IPS-NIHi11 (cell line): ENCODE data around the gene SDR42E1.
"Not testable (repeated sequence)": the region's sequence is repeated elsewhere in the genome, so short reads cannot be mapped to it uniquely, and the experiment has no call there.

ENCODE experiments used
- DNase-seq: peaks from one replicate; pipeline ENCODE4 v3.0.0; 2012; ENCODE audit warnings: mixed read lengths, low spot score

The SDR42E1 gene

DNA sequence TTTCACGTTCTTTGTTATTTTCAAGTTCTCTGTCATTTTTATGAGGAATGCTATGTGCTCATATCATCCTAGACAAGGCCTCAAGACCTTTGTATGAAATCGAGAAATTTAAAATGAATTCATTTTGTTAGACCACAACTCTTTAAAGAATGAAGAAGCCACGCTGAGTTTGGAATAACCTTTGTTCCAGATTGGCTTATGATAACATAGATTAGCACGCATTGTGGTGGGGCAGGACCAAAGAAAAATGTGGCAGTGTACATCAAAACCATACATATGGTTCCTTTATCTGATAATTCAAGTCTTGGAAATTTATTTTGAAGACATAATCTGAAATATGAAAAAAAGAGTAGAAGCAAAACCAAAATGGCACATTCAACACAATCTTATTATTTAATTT is 26.0 kb upstream of the SDR42E1 start:
- no peak for DNase-seq

DNA sequence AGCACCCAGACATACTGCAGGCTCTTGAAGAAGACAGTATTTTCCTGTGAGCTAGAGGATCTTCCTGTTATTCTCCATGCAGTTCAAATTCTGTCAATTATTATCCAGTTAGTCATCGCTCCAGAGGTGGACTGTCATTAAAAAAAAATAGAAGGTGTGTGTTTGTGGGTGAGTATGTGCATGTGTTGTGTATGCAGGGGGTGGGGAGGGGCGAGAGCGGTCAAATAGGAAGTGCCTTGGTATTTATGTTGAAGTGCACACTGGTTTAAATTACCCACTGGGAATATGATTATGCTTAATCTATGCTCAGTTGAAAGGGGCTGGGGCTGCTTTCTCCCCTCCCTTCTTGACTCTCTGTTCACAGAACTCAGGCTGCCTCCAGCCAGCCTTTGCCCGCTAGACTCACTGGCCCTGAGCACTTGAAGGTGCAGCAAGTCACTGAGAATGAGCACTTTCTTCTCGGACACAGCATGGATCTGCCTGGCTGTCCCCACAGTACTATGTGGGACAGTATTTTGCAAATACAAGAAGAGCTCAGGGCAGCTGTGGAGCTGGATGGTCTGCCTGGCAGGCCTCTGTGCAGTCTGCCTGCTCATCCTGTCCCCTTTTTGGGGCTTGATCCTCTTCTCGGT is 23.8 kb upstream of the SDR42E1 start, which contains the start of gene HSD17B2:
Gene HSD17B2 (plus strand): TSS at position 273 of the 632 bp plus-strand sequence. CDS start 172 bp downstream, at position 445.
- no peak for DNase-seq

- no peak for DNase-seq
Observed at GRCh38 chr16:82033683-82034300, 22.5 kb upstream of the SDR42E1 start.

DNA sequence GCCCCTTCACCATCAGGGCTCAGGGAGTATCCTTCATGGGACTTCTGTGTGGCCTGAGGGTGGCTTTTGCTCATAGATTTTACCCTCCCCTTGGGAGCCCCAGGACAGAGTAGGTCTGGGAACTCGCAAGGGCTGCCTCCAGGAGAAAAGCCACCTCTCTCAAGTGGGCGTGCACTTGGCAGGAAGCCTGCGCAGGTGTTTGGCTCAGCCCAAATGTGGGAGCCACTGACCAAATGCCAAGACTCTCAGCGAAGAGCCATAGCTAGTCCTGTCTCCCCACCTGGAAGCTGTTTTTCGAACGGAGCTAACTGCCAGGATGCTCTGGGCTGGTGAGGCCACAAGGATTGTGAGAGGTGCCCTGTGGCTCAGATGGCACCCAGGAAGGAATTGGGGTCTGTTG is 21.7 kb upstream of the SDR42E1 start:
- no peak for DNase-seq

DNA sequence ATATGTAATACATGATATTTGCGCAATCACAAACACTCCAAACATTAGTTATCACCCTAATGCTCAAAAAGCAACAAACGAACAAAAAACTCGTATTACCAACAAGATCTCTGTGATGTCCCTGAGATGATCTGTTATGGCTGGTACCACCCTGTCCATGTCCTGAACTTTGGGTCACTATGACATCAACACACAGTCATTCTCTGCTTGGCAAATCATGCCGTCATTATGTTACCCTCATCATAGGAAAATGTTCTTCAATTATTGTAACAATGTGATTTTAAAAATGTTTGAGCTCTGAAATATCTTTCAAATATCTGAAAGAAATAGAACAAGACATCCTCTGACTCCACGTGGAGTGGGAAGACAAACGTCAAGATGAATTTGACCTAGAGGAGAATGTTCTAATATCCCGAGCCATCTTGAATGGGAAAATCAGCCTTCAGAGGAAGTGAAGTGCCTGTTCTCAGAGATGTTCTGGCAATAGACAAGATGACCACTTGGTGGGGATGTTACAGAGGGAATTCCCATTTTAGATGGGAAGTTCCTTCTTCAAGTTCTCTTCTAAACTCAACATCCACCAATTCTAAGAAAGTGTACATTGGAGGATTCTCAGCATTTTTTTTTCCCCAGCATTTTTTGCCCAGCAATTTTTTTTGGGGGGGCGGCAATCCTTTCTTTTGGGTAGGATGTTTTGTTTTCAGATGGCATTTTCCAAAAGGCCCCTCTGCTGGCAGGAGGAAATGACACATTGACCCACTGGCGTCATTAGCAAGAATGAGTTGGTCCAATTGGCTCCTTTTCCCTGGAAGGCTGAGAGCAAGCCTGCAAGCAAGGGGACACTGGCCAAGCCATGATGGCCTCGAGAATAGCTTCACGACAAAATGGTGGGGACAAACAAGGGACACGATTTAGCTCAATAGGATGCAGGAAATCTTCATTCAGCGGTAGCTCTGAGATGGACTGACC is 20.1 kb upstream of the SDR42E1 start:
- DNase-seq, result peak; percentile 68

DNA sequence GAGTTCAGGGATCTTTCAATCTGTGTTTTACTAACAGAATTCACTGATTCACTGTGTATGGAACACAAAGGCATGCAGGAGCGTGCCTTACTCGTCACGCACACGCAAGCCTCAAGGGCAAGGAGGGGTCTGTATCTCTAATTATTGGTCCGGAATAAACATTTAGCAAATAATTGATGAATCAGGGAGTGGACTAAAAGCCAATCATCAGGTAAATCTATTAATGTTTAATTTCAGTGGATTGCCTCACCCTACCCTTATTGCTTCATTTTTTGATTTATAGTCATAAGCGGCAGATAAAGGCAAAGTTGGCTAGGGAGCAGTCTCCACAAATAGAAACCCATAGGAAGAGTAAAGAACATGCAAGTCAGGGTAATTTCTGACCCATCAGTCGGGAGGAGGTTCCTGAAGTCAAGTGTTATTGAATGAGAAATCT is 16.4 kb upstream of the SDR42E1 start:
- no peak for DNase-seq

- DNase-seq, result no peak
Observed at GRCh38 chr16:82024883-82025282, 13.6 kb upstream of the SDR42E1 start.

DNA sequence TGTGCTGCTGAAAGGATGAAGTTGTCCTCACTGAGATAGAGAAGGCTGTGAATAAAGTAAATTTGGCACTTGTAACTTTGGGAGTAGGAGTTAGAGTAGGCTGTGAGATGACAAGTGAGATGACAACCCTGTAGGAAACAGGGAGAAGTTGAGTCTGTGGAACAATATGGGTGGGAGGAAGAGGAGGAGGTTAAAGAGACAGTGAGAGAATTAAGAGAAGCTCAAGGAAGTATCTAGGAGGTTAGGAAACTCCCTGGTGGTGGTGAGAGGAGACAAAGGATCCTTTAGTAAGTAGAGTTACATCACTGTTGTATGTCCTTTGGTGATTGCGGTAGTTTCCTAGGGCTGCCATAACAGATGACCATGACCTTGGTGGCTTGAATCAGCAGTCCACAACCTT is 13.0 kb upstream of the SDR42E1 start:
- DNase-seq, result no peak

DNA sequence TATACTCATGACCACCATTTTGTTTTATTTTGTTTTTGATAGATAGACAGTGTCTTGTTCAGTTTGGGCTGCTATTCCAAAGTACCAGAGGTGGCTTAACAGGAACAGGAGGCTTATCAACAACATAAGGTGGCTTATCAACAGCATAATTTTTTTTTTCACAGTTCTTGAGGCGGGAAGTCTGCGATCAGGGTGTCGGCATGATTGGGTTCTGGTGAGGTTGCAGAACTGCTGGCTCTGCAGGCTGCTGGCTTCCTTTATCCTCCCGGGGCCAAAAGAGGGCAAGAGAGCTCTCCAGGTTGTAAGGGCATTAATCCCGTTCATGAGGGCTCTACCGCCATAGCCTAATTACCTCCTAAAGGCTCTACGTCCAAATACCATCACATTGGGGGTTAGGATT is 11.9 kb upstream of the SDR42E1 start:
- DNase-seq, result no peak

- DNase-seq, result no peak
Observed at GRCh38 chr16:82020051-82020450, 8.8 kb upstream of the SDR42E1 start.

DNA sequence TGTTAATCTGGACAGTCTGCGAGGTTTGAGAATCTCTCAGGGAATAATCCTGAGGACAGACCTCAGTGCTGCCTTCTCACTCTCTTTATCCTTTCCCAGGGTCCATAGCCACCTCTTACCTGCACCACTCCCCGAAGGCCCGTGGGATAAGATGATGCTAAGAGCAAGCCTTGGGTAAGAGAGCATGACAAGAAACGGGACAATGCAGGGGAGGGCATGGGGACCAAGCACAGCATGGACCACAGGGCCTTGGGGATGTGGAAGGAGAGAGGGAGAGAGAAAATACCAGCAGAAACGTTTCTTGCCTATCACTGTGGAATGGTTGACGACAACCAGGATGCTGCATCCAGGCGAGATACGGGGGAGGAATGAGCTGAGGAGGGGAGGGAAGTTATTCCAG is 8.3 kb upstream of the SDR42E1 start:
- DNase-seq, result no peak

GRCh38 chr16:82017911-82018568 is 6.8 kb upstream of the SDR42E1 start:
- no peak for DNase-seq

GRCh38 chr16:82016964-82017363 is 5.7 kb upstream of the SDR42E1 start:
- no peak for DNase-seq

GRCh38 chr16:82016263-82016662 is 5.0 kb upstream of the SDR42E1 start:
- no peak for DNase-seq

- no peak for DNase-seq
Observed at GRCh38 chr16:82013139-82013538, 1.9 kb upstream of the SDR42E1 start.

GRCh38 chr16:82010649-82011048 is 621 bp downstream of the SDR42E1 start:
- DNase-seq, result no peak

DNA sequence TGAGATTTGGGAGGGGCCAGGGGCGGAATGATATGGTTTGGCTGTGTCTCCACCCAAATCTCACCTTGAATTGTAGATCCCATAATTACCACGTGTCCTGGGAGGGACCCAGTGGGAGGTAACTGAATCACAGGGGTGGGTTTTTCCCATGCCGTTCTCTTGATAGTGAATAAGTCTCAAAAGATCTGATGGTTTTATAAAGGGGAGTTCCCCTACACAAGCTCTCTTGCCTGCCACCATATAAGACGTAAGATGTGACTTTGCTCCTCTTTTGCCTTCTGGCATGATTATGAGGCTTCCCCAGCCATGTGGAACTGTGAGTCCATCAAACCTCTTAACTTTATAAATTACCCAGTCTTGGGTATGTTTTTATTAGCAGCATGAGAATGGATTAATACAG is 1.5 kb downstream of the SDR42E1 start:
- DNase-seq, result not testable (repeated sequence)

- DNase-seq, result no peak
Observed at GRCh38 chr16:82008957-82009592, 2.2 kb downstream of the SDR42E1 start.

- DNase-seq, result no peak
Observed at GRCh38 chr16:82007189-82007588, 4.1 kb downstream of the SDR42E1 start.

- no peak for DNase-seq
Observed at GRCh38 chr16:82006036-82006435, 5.2 kb downstream of the SDR42E1 start.

DNA sequence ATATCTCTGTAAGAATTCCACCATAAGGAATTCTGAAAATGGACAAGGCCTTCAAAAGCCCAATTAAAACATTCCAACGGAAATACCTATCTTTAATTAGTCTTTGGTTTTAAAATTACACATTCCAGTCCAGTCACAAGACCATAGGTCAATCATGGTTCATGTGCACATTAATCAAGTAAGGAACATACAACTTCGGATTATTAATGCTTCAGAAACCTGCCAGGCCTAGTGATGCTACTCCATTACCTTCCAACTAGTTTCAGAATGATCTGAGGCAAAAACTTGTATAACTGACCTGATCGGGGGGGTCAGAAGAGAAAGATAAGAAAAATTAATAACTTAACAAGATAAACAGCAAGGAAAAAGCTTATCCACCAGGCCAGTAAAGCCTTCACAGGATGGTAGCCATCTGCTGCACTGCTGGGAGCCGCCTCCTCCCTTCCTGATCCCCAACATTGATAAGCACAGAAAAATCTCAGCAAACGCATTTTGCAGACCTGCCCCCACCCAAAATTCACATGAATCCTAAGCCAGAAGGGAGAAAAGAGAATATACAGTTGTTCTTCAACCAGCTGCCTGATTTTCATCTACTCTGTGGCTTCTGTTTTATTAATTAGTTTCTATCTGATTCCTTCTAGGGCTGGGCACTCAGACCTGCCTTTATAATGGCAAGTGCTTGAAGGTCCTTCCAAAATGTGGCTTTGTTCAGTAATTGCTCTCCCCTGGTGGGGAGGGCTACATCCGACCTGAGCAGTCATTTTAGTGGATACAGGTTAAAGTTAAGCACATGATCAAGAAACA is 6.0 kb downstream of the SDR42E1 start:
- no peak for DNase-seq
